IPS-18c (cell line): ENCODE results near the gene ADGRD1.

ENCODE experiments used
- H3K4me3 ChIP-seq: 2 replicates; pipeline ENCODE4 v1.7.0; 2013; ENCODE audit warnings: low read depth, mild to moderate bottlenecking, low read length, moderate library complexity; ENCODE audit not compliant: insufficient read depth
- H3K9me3 ChIP-seq: one replicate; pipeline ENCODE4 v1.6.1; 2013; ENCODE audit warnings: mild to moderate bottlenecking, low read length, moderate library complexity; ENCODE audit not compliant: control insufficient read depth, insufficient read depth

The ADGRD1 gene

GRCh38 chr12:131090274-131091210 is 136.8 kb downstream of the ADGRD1 start:
- no peaks in the 10 kb centered on the region for H3K9me3 ChIP-seq
- H3K4me3 ChIP-seq = no peak overlapping the region

GRCh38 chr12:131091413-131091975 is 137.8 kb downstream of the ADGRD1 start:
- Histone ChIP-seq H3K4me3 (no peak overlapping the region), H3K9me3 (no peaks in the 10 kb centered on the region)

DNA sequence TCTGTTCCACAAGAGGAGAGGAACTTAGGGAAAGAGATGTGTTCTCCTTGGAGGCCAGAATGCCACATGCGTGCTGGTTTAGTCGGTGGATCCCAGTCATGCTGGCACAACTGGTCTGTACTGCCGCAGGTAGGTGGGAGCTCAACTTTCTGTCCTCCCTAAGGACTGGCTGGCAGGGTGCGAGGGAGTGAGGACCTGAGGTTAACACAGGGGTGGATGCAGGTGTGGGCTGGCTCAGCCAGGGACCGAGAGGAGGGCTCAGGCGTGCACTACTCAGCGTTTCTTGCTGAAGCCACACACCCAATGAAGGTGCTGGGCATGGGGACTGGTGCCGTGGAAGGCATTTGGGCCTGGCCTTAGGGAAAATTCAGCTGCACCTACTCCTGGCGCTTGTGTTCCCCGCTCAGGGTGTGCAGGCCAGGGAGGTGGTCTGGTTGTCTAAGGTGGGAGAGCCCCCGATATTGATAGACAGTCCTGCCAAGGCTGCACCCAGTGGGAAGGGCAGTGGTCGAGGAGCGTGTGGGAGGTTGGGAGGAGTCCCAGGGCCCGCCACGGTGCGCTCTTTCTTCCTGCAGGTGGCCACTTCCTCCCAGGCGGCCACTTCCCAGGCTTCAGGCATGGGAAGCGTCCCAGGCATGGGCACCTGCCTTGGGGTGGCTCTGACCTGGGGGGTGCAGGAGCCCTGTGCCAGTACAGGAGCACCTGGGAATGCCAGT is 138.4 kb downstream of the ADGRD1 start:
- H3K9me3 ChIP-seq = no peaks in the 10 kb centered on the region
- H3K4me3 ChIP-seq = no peak overlapping the region

GRCh38 chr12:131092901-131093603 is 139.3 kb downstream of the ADGRD1 start:
- H3K4me3 ChIP-seq = no peak overlapping the region
- H3K9me3 ChIP-seq = no peaks in the 10 kb centered on the region

DNA sequence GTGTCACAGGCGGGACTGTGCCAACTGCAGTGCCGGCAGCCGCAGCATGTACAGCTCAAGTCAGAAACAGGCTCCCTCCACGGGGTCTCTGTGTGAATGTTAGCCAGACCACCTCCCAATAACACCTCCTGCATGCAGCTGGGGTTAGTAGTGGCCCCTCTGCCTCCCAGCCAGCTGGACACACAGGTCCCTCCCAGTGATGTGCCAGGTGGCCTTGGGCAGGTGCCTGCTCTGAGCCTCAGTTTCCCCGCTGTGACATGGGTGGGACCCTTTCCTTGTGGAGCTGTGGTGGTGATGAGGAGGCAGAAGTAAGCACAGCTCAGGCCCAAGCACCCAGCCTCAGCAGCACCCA is 139.9 kb downstream of the ADGRD1 start:
- no peak overlapping the region for H3K4me3 ChIP-seq

DNA sequence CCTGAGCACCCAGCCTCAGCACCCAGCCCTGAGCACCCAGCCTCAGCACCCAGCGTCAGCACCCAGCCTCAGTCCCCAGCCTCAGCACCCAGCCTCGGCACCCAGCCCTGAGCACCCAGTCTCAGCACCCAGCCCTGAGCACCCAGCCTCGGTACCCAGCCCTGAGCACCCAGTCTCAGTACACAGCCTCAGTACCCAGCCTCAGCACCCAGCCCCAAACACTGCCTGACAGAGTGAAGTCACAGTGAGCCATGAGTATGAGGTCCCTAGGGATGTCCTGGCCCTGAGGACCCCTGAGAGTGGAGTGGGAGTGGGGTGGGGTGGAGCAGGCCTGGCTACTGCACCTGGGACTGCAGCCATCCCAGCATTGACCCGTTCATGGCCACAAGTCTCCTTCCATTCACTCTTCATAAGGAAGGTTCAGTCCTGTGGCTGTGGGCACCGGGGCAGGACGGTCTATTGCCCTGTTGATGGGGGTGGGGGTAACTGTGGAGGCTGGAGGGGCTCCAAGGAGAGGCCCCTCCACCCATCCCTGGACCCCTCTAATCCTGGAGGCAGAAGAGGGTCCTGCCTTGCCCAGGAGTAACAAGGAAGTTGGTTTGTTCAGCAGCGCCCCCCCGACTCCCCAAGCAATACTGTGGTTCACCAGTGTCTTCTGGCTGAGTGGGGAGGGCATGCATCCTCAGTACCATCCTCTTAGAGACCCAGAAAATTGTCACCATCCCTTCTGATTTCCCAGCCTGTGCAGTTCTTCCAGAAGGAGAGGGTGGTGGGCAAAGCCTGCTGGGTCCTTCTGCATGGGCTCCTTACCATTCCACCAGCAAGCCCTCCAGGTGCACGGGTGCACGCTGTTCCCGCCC is 140.5 kb downstream of the ADGRD1 start:
- Histone ChIP-seq H3K9me3 (no peaks in the 10 kb centered on the region), H3K4me3 (no peak overlapping the region)

More for the DNA sequence above, 139.9 kb downstream of the ADGRD1 start:
- H3K9me3 ChIP-seq = no peaks in the 10 kb centered on the region

DNA sequence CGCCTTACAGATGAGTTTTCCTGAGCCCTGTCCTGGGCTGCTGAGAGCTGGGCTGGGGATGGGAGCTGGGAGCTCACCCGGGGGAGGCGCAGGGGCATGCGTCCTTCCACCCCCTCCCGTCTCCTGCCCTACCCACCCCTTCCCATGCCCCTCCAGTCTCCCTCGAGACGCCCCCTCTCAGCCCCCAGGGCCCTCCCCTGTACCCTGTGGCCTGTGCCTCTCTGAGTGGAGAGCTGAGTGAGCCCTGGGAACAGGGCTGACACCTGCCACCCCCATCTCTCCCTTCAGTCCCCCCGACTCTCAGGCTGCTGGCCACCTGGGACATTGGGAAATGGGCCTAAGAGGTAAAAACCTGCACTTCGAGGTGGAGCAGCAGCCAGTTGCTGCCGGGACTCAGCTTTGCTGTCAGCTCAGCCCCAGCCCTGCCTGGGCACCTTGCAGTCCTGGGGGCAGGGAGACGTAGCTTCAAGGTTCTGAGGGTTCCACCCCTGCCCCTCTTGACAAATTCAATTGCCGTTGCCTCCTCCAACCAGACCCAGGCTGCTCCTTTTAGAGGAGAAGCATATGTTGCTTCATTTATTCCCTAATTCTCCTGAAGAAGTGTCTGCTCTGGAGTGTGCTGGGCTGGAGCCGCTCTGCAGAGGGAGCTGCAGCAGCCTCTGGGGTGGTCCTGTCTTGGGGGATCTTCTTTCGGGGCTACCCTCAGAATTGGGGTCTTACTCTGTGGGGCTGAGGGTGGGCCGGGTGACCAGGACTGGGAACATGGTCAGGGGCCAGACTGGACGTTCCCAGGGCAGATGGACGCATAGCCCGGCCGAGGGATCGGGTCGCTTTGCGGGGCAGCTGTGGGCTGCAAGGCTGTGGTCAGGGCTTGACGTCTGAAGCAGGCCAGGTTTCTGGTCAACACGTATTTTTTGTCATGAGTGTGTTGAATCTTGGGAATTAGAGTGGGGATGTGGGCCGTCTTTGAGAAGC is 141.4 kb downstream of the ADGRD1 start:
- no peak overlapping the region for H3K4me3 ChIP-seq
- no peaks in the 10 kb centered on the region for H3K9me3 ChIP-seq

GRCh38 chr12:131095826-131096680 is 142.3 kb downstream of the ADGRD1 start:
- no peak overlapping the region for H3K4me3 ChIP-seq

DNA sequence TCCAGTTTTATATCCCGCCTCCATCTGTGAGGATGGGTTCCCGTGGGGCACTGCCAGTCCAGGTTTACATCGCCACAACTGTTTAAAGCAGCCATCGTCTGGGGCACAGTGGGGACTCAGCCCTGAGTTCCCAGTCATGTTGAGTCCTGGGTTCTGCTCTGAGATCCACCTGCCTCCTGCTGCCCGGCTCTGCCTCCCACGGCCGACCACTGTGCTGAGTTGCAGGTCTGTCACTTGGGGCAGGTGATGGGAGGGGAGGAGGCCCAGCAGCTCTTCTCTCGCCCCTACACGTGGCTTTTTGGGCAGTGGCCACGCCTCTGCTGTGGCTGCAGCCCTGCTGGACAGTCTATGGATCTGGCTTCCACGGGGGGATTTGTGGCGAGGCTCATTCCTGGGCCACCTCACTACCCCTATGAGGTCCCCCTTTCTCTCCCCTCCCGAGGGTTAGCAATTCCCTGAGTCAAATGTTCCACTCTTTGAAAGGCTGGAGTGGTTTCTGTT is 143.0 kb downstream of the ADGRD1 start:
- no peak overlapping the region for H3K4me3 ChIP-seq
- no peaks in the 10 kb centered on the region for H3K9me3 ChIP-seq

More at GRCh38 chr12:131095826-131096680, 142.3 kb downstream of the ADGRD1 start:
- no peaks in the 10 kb centered on the region for H3K9me3 ChIP-seq

DNA sequence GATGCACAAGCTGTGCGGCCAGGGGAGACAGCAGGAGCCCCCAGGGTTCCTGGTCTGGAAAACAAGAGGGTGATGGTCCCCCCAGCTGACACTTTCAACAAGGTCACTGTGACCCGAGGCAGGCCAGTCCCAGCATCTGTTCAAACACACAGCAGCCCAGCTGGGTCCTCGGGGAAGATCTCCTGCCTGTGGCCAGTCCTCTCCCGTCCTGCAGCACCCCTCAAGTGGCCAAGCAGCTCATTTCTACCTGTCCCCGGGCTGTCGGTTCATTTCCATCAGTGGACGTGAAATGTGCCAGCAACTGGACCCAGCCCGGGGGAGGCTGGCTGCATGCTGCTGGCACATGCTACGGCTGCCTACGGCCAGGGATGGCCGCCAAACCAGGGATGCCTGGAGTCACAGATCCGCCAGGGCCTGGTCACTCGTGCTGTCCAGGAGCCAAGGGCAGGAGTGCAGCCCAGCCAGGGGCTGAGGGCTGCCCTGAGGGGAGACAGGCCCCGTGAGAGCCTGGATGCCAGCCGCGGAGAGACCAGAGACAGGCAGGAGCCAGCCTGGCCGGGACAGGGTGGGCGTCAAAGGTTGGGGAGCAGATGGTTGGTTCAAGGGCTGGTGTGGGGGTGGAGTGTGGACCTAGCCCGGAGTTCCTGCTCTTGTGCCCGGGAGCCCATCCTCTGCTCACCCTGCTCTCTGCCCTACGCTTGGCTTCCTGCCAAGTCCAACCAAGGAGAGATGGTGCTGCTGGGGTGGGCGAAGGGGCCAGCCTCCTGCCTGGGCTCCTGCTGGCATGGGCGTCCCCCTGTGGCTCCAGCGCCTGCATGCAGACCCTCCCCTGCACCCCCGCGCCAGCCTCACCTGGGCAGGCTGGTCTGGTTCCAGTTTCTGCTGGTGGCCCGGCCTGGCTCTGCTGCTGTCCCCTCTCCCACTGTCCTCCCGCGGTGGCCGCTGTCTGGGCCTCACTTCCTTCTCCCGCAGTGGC is 143.8 kb downstream of the ADGRD1 start:
- Histone ChIP-seq H3K4me3 (no peak overlapping the region), H3K9me3 (no peaks in the 10 kb centered on the region)

GRCh38 chr12:131098178-131098981 is 144.7 kb downstream of the ADGRD1 start:
- Histone ChIP-seq H3K9me3 (no peaks in the 10 kb centered on the region), H3K4me3 (no peak overlapping the region)

GRCh38 chr12:131100031-131100674 is 146.4 kb downstream of the ADGRD1 start:
- H3K4me3 ChIP-seq = no peak overlapping the region
- H3K9me3 ChIP-seq = no peaks in the 10 kb centered on the region

DNA sequence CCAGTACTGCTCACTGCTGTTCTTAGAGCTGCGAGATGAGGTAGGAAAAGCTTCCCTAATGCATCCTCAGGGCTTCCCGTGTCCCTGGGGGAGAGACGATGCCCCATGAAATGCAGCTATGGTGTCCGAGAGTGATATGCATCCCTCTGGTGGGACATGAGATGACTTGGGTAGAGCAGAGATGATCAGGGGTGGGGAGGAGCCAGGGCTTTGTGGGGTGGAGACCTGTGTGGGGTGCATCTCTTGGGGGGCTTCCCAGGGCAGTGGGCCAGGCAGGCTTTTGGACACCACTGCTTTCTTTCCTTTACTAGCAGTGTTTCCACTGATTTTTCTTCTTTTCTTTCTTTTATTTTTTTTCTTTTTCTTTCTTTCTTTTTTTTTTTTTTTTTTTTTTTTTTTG is 147.3 kb downstream of the ADGRD1 start:
- Histone ChIP-seq H3K4me3 (no peak overlapping the region), H3K9me3 (no peaks in the 10 kb centered on the region)
